ENCODE results near the gene WDR64.
"Not testable (repeated sequence)": the region's sequence is repeated elsewhere in the genome, so short reads cannot be mapped to it uniquely, and the experiment has no call there.

The WDR64 gene

DNA sequence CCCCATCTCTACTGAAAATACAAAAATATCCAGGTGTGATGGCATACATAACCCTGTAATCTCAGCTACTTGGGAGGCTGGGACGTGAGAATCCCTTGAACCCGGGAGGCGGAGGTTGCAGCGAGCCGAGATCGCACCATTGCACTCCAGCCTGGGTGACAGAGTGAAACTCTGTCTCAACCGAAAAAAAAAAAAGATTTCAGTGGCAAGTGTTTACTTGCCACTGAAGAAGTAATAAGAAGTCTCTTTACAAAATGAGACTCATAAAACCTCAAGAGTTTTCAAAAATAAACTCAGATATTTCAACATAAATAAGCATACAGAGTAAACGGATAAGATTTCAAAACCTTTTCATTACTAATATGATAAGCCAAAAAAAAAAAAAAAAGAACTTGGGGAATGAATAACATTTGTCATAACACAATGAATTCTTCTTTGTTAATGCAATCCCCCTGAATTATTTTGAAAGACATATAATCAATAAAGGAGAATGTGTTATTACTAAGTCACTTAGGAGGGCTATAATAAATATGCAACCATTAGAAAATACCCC, 161.8 kb downstream of the WDR64 start:
- DNase-seq: no peak

DNA sequence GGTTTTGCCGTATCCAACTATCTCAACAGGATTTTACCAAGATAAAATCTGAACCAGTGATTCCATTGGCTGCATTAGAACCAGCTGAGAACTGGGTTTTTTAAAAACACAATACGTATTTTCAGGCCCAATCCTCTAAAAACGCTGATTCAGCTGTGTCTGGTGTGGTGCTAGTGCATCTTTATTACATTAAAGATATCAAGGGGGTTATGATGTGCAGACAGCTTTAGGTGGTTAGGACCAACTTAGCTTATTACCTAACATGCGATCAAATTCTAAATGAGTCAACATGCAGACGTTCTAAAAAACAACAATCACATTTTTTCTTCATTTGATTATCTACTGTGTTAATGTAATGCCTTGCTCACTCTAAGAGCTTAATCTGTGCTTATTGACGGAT, 163.9 kb downstream of the WDR64 start:
- no peak for DNase-seq

DNA sequence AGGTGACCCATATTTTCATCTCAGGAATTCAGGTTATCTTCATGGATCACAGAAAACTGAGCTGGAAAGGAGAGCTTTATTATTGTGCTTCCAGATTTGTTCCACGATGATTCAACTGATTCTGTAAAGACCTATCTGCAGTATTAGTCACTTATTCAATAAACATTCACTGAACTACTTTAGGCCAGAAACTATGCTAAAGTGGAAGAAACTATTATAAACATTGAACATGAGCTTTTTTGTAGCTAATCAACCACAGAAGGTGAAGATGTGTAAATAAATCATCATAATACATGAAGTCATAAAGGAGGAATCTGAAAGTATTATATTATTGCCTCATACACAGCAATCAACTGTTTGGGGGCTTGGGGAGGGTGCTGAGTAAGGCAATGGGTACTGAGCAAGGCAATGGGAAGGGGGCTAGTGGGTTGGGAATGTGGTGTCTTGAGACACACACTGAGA, 165.3 kb downstream of the WDR64 start:
- DNase-seq: no peak

GRCh38 chr1:241817956-241818612, 166.0 kb downstream of the WDR64 start:
- no peak for DNase-seq

DNA sequence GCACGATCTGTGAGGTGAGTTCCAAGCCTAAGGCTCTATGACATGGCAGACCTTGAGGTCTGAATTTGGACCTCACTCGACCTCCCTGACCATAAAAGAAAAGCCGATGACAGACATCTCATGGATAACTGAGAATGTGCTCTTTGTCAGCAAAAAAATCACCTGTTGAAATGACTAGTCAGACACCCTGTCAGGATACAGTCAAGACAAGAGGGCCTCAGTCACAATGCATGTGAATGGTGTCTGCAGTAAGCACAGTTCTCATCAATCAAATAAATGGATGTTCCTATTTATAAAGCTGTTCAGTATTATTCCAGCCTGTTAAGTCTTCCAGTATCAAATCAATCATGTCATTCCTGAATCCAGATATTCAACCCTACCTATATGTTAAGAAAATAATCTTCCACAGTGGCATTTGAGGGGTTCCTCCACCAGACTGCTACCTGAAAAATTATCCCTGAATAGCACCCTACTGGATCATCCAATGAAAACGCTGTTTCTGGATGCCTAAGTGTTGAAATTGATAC, 167.3 kb downstream of the WDR64 start:
- no peak for DNase-seq

GRCh38 chr1:241821363-241821762, 169.3 kb downstream of the WDR64 start:
- no peak for DNase-seq

- DNase-seq: no peak
Observed at GRCh38 chr1:241822846-241823245, 170.8 kb downstream of the WDR64 start.

DNA sequence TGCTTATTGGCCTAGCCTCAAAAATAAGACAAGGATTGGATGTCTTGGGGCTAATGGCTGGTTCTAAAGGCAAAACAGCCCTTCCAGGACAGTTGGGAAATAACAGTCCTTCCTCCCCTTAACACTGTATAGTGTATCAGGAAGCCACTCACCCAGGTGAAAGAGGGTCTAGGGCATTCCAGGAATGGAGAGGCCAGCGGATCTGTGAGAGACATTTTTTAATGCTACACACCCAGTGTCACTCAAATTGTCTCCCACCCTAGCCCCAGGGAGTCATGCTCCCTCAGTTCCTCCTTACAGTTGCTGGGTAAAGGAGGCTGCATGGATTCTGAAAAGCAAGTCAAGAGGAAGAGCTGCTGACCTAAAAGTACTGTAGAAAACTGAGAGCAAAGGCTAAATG, 171.8 kb downstream of the WDR64 start:
- DNase-seq: no peak

DNA sequence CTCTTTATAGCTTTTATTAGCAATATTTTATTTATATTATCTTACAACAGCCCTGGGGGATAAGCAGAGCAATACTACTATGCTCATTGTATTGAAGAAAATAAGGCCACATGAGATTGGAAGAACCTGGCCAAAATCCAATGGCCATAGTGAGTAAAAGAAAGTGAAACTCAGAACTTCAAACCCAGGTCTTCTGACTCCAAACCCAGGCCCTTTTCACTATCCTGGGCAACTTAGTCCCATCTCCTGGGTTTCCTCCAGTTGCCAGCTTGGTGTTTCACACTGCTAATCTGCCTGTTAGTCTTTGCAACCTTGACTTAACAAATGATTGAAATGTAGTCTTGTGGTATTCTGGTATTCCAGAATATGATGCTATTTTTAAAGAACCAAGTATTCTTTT, 173.5 kb downstream of the WDR64 start:
- DNase-seq: no peak

- not testable (repeated sequence) for DNase-seq
Observed at GRCh38 chr1:241826613-241827012, 174.5 kb downstream of the WDR64 start.

DNA sequence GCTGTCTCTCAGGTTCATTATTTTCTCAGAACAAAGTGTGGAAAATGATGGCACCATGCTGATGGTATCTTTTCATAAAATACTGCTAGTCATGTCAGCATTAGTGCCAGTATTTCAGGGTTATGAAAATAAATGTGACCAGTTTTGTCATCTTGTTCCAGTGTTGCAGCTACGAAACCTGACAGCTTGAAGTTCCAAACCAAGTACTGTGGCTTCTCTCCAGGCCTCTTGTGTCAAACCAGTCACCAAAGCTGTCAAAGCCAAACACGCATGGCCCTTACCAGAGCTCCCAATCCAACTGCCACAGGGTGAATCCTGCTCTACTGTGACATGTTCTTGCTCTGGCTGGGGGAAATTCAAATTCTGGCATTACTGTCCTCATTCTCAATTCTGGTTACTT, 175.2 kb downstream of the WDR64 start:
- no peak for DNase-seq

GRCh38 chr1:241828463-241829021, 176.5 kb downstream of the WDR64 start:
- no peak for DNase-seq

- no peak for DNase-seq
Observed at GRCh38 chr1:241829468-241829867, 177.4 kb downstream of the WDR64 start.

- no peak for DNase-seq
Observed at GRCh38 chr1:241834733-241835377, 182.8 kb downstream of the WDR64 start.

GRCh38 chr1:241836941-241837340, 184.9 kb downstream of the WDR64 start:
- DNase-seq: no peak

DNA sequence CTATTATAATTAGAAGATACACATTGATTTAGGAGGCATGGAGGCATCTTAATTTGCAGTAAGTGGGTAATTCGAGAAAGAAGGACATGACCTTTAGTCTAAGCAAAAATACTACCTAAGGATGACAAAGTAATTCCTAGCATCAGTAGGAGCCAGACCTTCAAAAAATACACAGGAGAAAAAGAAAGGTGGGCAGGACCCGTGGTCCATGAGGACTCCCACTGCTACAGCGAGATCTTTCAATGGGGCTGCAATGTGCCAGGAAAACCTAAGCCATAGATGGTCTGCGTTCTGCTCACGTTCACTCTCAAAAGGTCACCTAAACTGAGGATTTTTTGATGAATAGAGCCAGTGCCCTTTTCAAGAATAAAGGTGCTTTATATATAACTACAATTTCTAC, 185.3 kb downstream of the WDR64 start:
- no peak for DNase-seq

DNA sequence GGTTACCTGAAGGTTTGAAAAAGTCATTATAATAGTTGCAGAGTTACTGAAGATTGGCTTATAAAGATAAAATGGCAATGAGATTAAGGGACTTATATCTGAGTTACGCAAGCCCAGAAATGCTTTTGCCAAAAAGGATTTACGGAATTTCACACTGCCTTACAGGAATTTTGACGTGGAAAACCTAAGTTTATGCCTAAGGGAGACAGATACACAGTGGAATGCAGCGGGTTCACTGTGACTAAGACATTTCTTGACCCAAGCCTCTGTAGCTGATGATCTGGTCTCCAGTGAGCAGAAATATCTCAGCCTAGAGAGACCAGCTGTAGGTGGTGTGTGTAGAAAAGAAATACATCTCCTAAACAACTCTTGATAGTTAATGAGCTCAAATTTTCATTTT, 185.8 kb downstream of the WDR64 start:
- no peak for DNase-seq

DNA sequence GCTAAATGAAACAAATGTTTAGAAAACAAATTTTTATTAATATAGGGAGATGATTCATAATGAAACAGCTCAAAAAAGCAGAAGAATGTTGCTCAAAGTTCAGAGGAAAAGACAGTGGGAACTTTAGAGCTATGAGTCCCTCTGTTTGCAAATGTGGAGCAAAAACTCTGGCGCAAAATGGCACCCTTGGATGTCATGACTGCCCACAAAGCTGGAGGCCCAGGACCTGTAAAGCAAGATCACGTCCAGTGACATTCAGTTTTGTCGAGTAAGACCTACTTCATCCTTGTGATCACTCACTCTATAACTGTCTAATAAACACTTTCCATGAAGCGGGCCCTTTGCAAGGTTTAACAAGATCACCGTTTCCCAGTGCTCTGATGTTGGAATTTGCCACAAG, 186.8 kb downstream of the WDR64 start:
- DNase-seq: no peak

DNA sequence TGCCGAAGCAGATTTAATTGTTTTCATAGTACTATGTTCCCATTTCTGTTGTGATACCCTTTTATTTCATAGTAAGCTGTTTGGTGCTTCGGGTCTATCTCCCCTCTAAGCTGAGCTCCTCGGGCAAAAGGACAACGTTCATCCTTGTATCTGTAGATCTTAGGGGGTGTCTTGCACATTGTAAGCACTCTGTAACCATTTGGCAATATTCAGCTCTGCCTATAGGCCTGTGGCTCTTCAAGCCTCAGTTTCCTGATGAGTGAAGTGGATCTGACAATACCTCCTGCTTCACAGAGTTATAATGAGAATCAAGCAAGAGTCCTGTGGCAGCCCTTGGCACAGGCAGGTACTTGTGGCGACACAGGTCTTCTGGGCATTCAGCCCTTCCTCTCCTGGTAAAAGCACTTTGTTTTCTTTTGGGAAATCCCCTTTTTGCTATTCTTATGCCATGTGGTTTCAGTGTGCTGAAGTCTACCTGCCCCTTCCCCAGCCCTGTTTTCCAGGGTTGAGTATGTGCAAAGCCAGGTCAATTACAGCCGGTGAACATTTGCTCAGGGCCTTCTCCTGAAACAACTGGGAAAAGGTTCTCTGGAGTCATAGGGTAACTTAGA, 187.4 kb downstream of the WDR64 start:
- no peak for DNase-seq

DNA sequence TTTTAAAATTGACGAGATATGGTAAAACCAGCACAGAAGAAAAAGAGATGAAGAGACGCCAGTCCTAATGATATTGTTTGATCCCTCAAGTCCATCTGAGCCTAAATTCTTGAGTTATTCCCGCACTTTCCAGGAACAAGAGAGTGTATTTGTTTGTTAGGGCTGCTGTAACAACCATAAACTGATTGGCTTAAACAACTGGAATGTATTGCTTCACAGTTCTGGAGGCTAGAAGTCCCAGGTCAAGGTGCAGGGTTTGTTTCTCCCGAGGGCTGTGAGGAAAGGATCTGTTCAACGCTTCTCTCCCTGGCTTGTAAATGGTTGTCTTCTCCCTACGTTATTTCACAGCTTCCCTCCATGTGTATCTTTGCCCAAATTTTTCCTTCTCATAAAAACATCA, 188.1 kb downstream of the WDR64 start:
- DNase-seq: no peak

- no peak for DNase-seq
Observed at GRCh38 chr1:241841691-241842090, 189.6 kb downstream of the WDR64 start.

DNA sequence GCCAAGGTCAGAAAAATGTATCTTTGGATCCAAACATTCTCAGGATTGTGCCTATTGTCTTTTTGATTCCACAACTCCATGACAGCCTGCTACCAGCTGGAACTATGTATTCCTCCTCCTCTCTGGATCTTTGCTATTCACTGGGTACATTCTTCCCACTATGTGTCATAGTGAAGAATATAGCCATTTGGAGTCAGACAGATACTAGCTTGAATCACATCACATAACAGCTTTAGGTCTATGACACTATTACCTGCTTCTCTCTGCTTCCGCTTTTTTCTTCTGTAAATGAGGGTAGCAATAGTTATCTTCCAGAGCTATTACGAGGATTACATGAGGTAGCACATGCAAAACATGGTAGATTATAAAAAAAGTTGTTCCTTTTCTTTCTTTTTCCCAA, 190.5 kb downstream of the WDR64 start:
- no peak for DNase-seq

DNA sequence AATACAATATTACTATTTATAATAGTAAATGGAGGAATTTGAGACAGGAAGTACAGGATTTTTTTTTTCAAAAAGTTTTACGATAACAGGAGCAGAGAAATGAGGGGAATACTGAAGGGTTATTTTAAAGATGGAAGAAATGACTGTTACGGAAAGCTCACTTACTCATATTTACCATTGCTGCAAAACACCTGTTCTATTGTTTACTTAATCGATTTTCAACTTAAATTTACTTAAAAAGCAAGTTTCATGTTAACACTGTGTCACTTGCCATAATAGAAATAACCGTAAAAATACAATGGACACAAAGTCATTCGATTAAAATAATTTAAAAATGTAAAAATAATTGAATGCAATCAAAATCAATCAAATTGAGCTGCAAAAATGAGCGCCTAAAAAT, 192.5 kb downstream of the WDR64 start:
- no peak for DNase-seq

DNA sequence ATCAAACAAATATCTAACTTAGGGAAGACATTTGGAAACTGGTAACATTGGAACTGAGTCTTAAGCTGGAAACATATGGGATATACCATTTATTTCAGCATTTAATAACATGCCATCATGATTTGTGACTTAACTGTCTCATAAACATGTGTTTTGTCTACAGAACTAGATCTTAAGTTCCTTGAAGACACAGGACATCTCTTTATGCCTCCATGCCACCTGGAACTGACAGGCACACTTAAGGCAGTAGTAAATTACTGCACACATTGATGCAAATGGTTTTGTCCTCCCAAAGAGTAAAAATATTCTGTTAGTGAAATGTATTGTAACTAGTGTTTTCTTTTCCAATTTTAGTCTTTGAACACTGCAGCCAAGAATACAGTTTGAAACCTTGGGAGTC, 194.3 kb downstream of the WDR64 start:
- DNase-seq: no peak
